NCI-H2029 (cell line): ENCODE results near the gene MRGPRX3.
A peak's percentile ranks its signal among the peaks of the same experiment; 100 is the strongest.
"Not testable (repeated sequence)": the region's sequence is repeated elsewhere in the genome, so short reads cannot be mapped to it uniquely, and the experiment has no call there.

Source experiments
- DNase-seq: peaks from one replicate; lab custom pipeline; 2025; lab: John Stamatoyannopoulos, UW

MRGPRX3 gene

GRCh38 chr11:18132341-18132740 is at the start of gene MRGPRX3:
Gene MRGPRX3 (plus strand): TSS chr11:18132571. CDS start chr11:18137203, 4,632 bp downstream.
- no peak for DNase-seq

- DNase-seq, result no peak
Measured at GRCh38 chr11:18088366-18088765, 44.0 kb upstream of the MRGPRX3 start.

GRCh38 chr11:18088966-18089365 is 43.4 kb upstream of the MRGPRX3 start:
- DNase-seq, result no peak

GRCh38 chr11:18091731-18092130 is 40.6 kb upstream of the MRGPRX3 start:
- no peak for DNase-seq

GRCh38 chr11:18093959-18094358 is 38.4 kb upstream of the MRGPRX3 start:
- no peak for DNase-seq

GRCh38 chr11:18100926-18101656 is 31.3 kb upstream of the MRGPRX3 start:
- no peak for DNase-seq

GRCh38 chr11:18105086-18105801 is 27.1 kb upstream of the MRGPRX3 start:
- DNase-seq, result no peak

- peak; percentile 75 for DNase-seq
Measured at GRCh38 chr11:18105802-18106574, 26.4 kb upstream of the MRGPRX3 start, which contains the start of gene SAAL1. Gene SAAL1 (minus strand): TSS chr11:18106082. CDS start chr11:18106041, 41 bp downstream.

- no peak for DNase-seq
Measured at GRCh38 chr11:18106688-18107087, 25.7 kb upstream of the MRGPRX3 start.

GRCh38 chr11:18108254-18108653 is 24.1 kb upstream of the MRGPRX3 start:
- DNase-seq, result no peak

- no peak for DNase-seq
Measured at GRCh38 chr11:18111005-18111404, 21.4 kb upstream of the MRGPRX3 start.

- peak; percentile 70 for DNase-seq
Measured at GRCh38 chr11:18115360-18116127, 16.8 kb upstream of the MRGPRX3 start.

- not testable (repeated sequence) for DNase-seq
Measured at GRCh38 chr11:18121331-18121828, 11.0 kb upstream of the MRGPRX3 start.

GRCh38 chr11:18131115-18131514 is 1.3 kb upstream of the MRGPRX3 start:
- not testable (repeated sequence) for DNase-seq

- DNase-seq, result no peak
Measured at GRCh38 chr11:18135308-18135707, 2.9 kb downstream of the MRGPRX3 start.

GRCh38 chr11:18137186-18137800 is 4.9 kb downstream of the MRGPRX3 start:
- no peak for DNase-seq

- no peak for DNase-seq
Measured at GRCh38 chr11:18140145-18140544, 7.8 kb downstream of the MRGPRX3 start.

- no peak for DNase-seq
Measured at GRCh38 chr11:18144243-18144642, 11.9 kb downstream of the MRGPRX3 start.

GRCh38 chr11:18145025-18145424 is 12.7 kb downstream of the MRGPRX3 start:
- DNase-seq, result no peak

GRCh38 chr11:18145837-18146236 is 13.5 kb downstream of the MRGPRX3 start:
- DNase-seq, result no peak

- no peak for DNase-seq
Measured at GRCh38 chr11:18151581-18151980, 19.2 kb downstream of the MRGPRX3 start.
